GM19035 (cell line): ENCODE measurements around the gene ANKRD29.
A peak's percentile ranks its signal among the peaks of the same experiment; 100 is the strongest.
"Not testable (repeated sequence)": the region's sequence is repeated elsewhere in the genome, so short reads cannot be mapped to it uniquely, and the experiment has no call there.

ENCODE experiments used
- ATAC-seq: cut with Tn5 transposase; IDR thresholded peaks from one replicate; pipeline ENCODE4 v1.9.1; 2021; ENCODE audit not compliant: unreplicated experiment

Gene ANKRD29

GRCh38 chr18:23584019-23584983 lies 78.4 kb downstream of the ANKRD29 start:
- ATAC-seq: no peak

GRCh38 chr18:23583071-23583865 lies 79.4 kb downstream of the ANKRD29 start:
- ATAC-seq: no peak

GRCh38 chr18:23580677-23581367 lies 81.9 kb downstream of the ANKRD29 start:
- no peak for ATAC-seq

- ATAC-seq: no peak
Observed at GRCh38 chr18:23578891-23579653, 83.6 kb downstream of the ANKRD29 start.

GRCh38 chr18:23578067-23578701 lies 84.5 kb downstream of the ANKRD29 start:
- no peak for ATAC-seq

GRCh38 chr18:23577521-23577920 lies 85.2 kb downstream of the ANKRD29 start:
- not testable (repeated sequence) for ATAC-seq

- ATAC-seq: no peak
Observed at GRCh38 chr18:23575309-23575651, 87.4 kb downstream of the ANKRD29 start.

- ATAC-seq: no peak
Observed at GRCh38 chr18:23574611-23575308, 88.0 kb downstream of the ANKRD29 start.

- ATAC-seq: peak; percentile 64
Observed at GRCh38 chr18:23573626-23574431, 88.9 kb downstream of the ANKRD29 start.

GRCh38 chr18:23573020-23573419 lies 89.7 kb downstream of the ANKRD29 start:
- no peak for ATAC-seq

GRCh38 chr18:23572570-23572969 lies 90.1 kb downstream of the ANKRD29 start:
- no peak for ATAC-seq

GRCh38 chr18:23572012-23572411 lies 90.7 kb downstream of the ANKRD29 start:
- no peak for ATAC-seq

GRCh38 chr18:23570912-23571504 lies 91.7 kb downstream of the ANKRD29 start:
- no peak for ATAC-seq

- ATAC-seq: no peak
Observed at GRCh38 chr18:23569299-23570063, 93.2 kb downstream of the ANKRD29 start.

GRCh38 chr18:23568281-23569138 lies 94.2 kb downstream of the ANKRD29 start:
- no peak for ATAC-seq

GRCh38 chr18:23567671-23568070 lies 95.0 kb downstream of the ANKRD29 start:
- ATAC-seq: no peak
